HK-2 (cell line): ENCODE results near the gene NFYC.

Experiments used
- DNase-seq: peaks from one replicate; pipeline ENCODE4 v3.0.0-alpha.2; 2018; ENCODE audit not compliant: unreplicated experiment

The NFYC gene

GRCh38 chr1:40739455-40740008 is 48.0 kb downstream of the NFYC start:
- no peak for DNase-seq

DNA sequence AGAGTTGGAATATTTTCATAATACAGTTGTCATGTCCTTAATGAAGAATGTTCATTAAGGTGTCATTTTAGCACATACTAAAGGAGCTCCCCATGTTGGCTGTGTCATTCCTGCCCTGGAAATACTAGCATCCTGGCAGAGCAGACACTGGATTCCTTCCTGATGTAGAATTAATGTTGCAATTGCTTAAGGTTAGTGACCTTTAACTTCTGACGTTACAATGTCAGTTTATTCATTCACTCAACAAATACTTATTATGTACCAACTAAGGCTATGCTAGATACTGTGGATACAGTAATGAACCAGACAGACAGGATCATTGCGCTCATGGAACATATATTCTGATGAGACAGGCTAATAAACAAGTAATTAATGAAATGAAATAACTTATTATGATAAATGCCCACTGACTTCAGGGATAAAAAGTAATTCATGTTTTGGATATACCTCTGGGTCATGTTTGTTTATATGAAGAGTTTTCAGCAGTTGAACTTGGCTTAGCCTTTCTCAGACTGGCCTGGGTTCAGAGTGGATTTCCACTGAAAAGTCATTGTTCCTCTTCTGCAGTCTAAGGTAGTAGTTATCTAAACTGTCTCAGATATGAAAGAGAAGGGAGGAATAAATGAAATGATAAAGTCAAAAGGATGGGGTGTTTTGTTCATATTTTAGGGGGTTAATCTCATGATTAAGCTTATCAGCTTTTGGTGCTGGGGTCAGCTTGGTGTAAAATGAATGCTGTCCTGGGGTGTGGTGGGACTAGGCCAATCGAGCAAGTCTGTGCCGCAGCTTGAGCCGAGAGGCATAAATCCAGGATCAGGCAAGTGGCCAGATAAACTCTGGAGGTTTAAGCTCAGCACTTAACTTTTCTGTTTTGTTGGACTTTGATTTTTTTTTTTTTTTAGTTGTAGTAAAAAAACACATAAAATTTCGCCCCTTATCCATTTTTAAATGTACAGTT is 48.8 kb downstream of the NFYC start:
- no peak for DNase-seq

GRCh38 chr1:40740997-40741736 is 49.7 kb downstream of the NFYC start:
- no peak for DNase-seq

DNA sequence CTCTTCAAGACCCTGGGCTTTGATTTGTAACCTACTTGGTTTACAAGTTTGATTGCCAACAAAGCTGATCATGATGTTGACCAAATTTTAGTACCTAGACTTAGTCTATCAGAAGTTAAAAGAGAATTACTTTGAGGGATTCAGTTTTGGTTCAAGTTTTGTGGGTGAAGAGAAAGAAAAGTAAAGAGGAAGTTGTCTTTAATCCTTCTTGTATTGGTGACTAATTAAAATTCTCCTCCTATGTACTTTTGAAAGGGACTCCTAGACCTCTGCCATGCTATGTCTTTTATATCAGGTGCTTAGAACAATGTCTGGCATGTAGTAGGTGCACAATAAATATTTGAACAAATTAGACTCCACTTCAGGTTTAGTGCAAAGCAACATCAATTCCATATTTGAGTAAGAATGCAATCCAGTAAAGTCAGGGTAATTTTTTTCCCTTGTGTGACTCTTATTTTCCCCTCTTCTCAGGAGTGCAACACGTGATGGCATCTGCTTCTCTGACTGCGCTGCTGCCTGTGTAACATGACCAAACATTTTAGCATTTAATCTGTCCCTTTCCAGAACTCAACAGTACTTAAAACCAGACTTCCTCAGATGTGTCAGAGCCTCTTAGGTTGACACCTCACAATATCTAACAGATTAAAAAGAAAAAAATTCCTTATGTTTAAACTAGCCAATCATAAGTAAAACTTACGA is 51.0 kb downstream of the NFYC start:
- DNase-seq: no peak

GRCh38 chr1:40743452-40743851 is 51.9 kb downstream of the NFYC start:
- DNase-seq: no peak

GRCh38 chr1:40743860-40744259 is 52.4 kb downstream of the NFYC start:
- DNase-seq: no peak

GRCh38 chr1:40745176-40745575 is 53.7 kb downstream of the NFYC start:
- no peak for DNase-seq

GRCh38 chr1:40746344-40747090 is 55.0 kb downstream of the NFYC start:
- DNase-seq: no peak

- no peak for DNase-seq
These were observed 57.6 kb downstream of the NFYC start for GRCh38 chr1:40748841-40749718.

DNA sequence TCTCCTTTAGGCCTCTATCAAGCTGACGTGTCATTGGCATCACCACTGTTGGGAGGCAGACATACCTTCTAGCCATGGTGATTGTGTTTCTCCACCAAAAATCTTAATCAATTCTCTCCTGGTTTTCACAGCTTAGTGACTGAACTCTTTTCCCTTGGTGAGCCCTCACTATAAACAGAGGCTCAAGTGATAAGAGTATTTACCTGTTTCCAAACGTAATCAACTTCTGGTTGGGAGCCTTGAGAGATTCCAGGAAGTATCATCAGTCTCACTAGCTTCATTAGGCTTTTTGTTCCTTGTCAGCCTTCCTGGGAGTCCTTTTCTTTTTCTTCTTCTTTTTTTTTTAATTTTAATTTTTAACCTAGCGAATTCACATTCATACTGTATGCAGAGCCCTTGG is 58.3 kb downstream of the NFYC start:
- no peak for DNase-seq

GRCh38 chr1:40750451-40750908 is 59.0 kb downstream of the NFYC start:
- DNase-seq: no peak

- no peak for DNase-seq
These were observed 60.3 kb downstream of the NFYC start for GRCh38 chr1:40751802-40752201.

GRCh38 chr1:40753142-40753882 is 61.8 kb downstream of the NFYC start:
- DNase-seq: no peak

GRCh38 chr1:40754201-40754600 is 62.7 kb downstream of the NFYC start:
- no peak for DNase-seq

GRCh38 chr1:40755067-40755466 is 63.6 kb downstream of the NFYC start:
- no peak for DNase-seq

GRCh38 chr1:40756523-40756922 is 65.0 kb downstream of the NFYC start:
- no peak for DNase-seq

- no peak for DNase-seq
These were observed 65.6 kb downstream of the NFYC start for GRCh38 chr1:40757084-40757483.

DNA sequence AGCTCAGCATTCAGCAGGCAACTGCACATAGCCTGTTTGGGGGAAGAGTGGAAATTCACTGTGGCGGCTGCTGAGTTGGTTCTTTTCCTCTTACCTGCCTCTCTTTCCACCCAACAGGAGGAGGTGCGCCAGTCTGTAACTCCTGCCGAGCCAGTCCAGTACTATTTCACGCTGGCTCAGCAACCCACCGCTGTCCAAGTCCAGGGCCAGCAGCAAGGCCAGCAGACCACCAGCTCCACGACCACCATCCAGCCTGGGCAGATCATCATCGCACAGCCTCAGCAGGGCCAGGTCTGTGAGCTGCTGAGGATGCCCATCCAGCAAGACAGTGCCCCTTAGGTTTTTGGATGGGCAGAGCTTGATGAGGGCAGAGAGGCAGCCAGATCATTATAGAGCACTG is 66.5 kb downstream of the NFYC start:
- no peak for DNase-seq

GRCh38 chr1:40758578-40759343 is 67.3 kb downstream of the NFYC start:
- no peak for DNase-seq
